Measurements from ENCODE around the gene TOR1AIP2. TPM values are rescaled to one million over a fixed set of nuclear protein-coding genes. Genes with fewer than 3 reads are reported as not detected.

The TOR1AIP2 gene
- total RNA-seq (2022; extraction: Qiagen RNA extraction): 15.5 to 18.7 TPM (median 16.3 TPM) in 5 replicates

DNA sequence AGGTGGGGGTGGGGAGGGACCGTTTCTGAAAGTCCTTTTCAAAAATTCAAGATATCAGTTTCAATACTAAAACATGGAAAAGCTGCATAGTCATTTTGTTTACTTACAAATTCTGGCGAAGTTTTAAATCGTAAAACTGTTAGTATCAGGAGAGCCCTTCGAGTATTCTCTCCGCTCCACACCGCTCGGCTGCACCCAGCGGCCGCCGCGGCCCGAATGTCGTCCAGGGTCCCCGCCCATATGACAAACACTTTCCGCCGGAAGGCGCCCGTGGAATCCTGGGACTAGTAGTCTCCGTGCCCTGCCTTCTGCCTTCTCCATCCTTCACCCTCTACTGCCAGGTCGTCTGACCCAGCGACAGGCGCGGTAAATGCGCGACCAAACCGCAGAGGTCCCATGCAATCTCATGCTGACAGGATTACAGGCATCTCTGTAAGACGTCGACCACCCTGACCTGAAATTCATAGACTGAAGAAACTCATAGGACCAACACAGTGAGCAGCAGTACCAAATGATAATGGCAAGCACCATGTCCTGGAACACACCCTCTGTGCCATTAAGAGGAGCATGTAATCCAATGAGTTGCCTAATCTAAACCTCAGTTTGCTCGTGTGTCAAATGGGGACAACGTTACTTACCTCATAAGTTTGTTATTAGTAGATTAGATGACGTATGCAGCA, at the start of gene TOR1AIP2:
TSS of gene TOR1AIP2 (minus strand) at position 218 of the 680 bp plus-strand sequence. CDS start 25,138 bp downstream, outside the sequence.

DNA sequence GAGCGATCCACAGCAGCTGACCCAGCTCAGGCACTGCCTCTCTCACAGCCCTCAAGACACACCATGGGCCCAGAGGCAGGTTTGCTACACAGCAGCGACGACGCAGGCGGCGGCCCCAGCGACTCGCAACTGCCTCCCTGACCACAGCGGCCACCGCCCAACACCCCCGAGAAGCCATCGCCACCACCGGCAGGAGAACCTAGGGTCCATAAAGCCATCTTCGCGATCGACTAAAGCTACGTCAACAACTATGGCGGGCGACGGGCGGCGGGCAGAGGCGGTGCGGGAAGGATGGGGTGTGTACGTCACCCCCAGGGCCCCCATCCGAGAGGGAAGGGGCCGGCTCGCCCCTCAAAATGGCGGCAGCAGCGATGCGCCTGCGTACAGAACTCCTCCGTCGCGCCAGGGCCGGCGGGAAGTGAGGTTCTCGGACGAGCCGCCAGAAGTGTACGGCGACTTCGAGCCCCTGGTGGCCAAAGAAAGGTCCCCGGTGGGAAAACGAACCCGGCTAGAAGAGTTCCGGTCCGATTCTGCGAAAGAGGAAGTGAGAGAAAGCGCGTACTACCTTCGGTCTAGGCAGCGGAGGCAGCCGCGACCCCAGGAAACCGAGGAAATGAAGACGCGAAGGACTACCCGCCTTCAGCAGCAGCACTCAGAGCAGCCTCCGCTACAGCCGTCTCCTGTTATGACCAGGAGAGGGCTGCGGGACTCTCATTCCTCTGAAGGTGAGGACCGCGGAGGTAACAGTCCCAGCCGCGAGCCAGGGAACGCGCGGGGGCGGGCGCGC, 4.8 kb upstream of the TOR1AIP2 start, which contains the start of gene TOR1AIP1:
TSS of gene TOR1AIP1 (plus strand) at position 33 of the 787 bp plus-strand sequence. CDS start at position 251, 218 bp downstream.

Other genes starting within 250 kb of the TOR1AIP2 start
- 0.02 to 0.04 TPM (median 0.02 TPM) in 3 of 5 replicates, not detected in the others for gene FAM163A, start 134.5 kb downstream of the TOR1AIP2 start, total RNA-seq (2022; extraction: Qiagen RNA extraction)
- 29.2 to 37.1 TPM (median 29.8 TPM) in 5 replicates for gene TOR1AIP1, start 4.5 kb upstream of the TOR1AIP2 start, total RNA-seq (2022; extraction: Qiagen RNA extraction)
- gene CEP350, start 77.0 kb upstream of the TOR1AIP2 start, total RNA-seq (2022; extraction: Qiagen RNA extraction): 10.0 to 12.4 TPM (median 11.3 TPM) in 5 replicates